GM12872 (cell line): Measurements from ENCODE around the gene STX2.

Experiments used
- TF ChIP-seq, protein P1 (sequence below): IDR thresholded peaks from 3 replicates; pipeline ENCODE4 v1.5.1; 2011; ENCODE audit warnings: low read depth, mild to moderate bottlenecking, low read length, moderate library complexity; ENCODE audit not compliant: insufficient read depth

STX2 gene

DNA sequence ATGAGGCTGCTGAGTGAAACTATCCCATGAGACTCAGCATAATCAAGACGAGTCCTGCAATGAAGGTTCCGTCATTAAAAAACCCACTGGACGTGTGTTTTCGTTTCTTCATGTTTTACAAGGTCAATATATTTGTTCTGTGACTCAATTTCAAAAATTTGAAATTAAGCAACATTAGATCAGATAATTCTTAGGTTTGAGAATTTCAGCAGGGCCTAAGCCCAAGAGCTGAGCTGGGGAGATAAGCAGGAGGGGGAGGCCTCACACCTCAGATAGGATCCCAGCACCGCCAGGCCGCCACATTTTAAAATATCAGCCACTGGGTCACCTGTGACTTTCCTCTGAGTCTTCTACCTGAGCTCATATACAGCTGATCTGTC lies 13.3 kb downstream of the STX2 start:
- TF ChIP-seq, protein P1, sequence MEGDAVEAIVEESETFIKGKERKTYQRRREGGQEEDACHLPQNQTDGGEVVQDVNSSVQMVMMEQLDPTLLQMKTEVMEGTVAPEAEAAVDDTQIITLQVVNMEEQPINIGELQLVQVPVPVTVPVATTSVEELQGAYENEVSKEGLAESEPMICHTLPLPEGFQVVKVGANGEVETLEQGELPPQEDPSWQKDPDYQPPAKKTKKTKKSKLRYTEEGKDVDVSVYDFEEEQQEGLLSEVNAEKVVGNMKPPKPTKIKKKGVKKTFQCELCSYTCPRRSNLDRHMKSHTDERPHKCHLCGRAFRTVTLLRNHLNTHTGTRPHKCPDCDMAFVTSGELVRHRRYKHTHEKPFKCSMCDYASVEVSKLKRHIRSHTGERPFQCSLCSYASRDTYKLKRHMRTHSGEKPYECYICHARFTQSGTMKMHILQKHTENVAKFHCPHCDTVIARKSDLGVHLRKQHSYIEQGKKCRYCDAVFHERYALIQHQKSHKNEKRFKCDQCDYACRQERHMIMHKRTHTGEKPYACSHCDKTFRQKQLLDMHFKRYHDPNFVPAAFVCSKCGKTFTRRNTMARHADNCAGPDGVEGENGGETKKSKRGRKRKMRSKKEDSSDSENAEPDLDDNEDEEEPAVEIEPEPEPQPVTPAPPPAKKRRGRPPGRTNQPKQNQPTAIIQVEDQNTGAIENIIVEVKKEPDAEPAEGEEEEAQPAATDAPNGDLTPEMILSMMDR, result no peak

DNA sequence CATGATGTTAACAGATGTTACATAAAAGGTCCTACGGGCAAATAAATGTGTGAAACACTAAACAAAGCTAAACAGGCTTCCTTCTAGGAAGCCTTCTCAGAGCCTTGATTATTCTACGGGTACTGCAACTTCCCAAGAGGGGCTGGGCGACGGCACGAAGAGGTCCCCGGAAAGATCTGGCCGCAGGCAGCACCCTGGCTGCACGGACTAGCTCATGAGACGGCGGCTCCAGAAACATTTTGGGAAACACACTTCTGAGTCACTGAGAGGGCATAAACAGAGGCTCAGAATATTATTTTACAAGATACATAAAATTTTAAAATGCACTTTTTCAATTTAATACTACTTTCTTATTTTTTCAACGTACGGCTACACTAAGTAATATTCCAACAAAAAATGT lies 19.4 kb downstream of the STX2 start:
- TF ChIP-seq, protein P1, result no peak

DNA sequence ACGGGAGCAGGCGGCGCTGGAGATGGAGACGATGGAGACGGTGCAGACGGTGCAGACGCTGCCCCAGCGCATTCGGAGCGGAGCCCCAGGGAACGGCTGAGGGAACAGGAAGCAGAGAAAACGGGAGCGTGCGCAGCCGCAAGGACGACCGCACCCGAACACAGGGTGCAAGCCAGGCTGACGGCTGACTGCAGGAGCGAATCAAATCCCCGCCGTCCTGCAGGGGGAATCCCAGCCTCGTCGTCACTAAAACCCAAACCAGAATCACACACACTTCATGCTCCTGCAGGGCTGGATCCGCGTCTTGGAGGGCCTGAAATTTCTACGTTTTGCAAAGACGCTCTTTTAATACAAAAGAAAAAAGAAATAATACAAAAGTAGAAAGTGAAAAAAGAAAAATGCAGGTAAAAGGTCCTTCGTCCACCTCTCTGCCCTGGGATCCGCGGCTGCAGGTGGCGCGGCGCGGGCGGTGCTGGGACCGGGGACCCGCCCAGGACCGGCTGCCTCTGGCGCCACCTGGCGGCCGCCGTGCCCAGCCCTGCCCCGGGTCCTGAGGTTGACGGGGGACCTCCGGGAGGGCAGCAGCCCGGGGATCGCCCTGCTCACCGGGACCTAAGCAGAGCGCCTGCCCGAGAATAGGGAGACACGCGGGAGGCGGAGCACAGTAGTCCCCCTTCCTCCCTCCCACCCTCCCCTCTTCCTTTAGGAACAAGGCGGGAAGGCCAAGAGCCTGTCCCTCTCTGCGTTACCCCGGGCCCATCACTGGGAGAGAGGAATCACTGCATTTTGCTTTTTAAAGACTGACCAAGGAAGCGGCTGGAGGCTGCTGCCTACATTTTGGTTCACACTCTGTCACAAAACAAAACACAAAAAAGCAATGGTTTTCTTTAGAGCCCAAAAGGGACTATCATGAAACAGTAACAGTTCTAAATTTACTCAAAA lies 20.1 kb downstream of the STX2 start:
- TF ChIP-seq, protein P1, result peak; percentile 80; the same call in 2 of the 3 replicates

DNA sequence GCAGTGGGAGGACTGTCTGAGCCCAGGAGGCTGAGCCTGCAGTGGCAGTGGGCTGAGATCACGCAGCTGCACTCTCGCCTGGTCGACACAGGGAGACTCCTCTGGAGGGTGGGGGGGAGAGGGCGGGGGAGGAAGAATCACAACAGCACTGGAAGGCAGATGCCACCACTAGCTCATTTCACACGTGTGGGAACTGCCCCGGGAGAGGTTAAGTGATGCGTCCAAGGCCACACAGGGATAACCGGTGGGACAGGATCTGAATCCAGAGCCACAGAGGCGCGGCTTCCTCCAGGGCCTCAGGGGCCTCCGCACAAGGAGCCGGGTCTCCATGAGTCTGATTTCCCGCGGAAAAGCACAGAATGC lies 20.8 kb downstream of the STX2 start:
- TF ChIP-seq, protein P1, result no peak

DNA sequence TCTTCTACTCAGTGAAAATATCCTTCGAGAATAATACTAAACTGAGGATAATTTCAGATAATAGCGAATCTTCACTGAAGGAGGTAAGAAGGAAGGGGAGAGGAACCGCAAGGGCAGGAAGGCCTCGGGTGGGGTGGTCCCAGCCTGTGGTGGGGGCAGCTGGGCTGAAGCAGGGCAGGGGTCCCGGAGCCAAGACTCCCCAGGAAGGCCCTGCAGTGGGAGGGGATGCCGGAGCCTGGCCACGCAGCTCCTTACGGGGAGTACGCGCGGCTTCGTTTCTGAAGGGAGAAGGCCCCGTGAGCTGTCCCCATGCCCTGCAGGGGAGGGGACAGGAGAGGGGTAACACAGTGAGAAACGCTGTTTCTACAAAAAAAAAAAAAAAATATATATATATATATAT lies 21.2 kb downstream of the STX2 start:
- TF ChIP-seq, protein P1, result no peak

DNA sequence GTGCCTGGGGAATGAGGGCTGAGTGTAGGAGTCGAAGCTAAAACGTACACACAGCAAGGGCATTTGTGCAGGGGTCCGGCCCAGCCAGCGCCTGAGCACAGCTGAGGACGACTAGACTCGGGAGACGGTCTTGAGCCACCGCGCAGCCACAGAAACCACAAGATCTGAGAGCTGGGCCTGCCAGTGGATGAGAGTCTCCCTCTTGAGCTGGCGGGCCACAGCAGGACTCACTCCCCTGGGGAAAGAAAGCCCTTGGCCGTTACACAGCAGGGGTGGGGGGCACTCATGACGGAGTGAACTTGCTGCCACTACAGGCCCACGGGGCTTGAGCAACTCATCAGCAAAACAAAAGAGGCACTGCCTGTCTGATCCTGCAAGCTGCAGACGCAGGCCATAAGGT lies 23.0 kb downstream of the STX2 start:
- TF ChIP-seq, protein P1, result no peak

DNA sequence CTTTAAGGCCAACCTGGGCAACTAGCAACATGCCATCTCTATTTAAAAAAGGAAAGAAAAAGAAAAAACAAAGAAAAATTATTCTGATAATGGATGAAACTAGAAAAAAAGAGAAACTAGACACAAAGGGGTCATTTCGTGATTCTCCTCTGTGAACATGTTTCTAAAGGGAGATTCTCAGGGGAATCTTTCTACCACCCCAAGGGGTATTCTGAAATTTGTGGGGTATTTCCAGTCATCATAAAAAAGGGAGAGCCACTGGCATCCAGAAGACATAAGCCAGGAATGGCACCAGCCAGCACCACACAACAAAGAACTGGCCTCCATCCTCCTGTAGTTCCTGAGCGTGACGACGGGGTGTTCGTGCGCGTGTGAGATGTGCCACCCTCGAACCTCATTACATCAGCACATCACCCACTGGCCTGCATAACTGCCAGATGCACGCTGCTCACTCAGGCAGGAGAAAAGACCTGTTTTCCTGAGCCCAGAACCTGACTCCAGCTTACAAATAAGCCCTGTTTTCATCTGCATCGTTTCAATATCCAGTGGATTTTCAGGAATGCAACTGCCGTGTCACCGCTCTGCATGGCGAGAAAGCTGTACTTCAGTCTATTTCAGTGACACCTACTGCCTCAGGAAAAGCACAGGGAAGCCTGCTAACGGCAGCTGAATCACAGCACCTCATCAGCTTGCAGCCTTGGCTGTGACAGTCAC lies 23.9 kb downstream of the STX2 start:
- TF ChIP-seq, protein P1, result no peak
